Gastroesophageal sphincter (tissue), 3 donors: ENCODE measurements around the gene FHIT.

ENCODE experiments used
- EP300 ChIP-seq: sonication (generic); formaldehyde crosslinking; IDR thresholded peaks from one replicate; pipeline ENCODE4 v1.6.1; 2017; ENCODE audit warnings: antibody characterized with exemption, mild to moderate bottlenecking
- POLR2A ChIP-seq, 2 donors: fragments of 450-650 bp; IDR thresholded peaks; one replicate each; pipeline ENCODE4 v1.6.1; 2017; ENCODE audit warnings: antibody characterized with exemption in 2 of 2, mild to moderate bottlenecking in 2 of 2, moderate library complexity in 1 of 2
- POLR2AphosphoS5 ChIP-seq: sonication (generic); formaldehyde crosslinking; IDR thresholded peaks from one replicate; pipeline ENCODE4 v1.6.1; 2017; ENCODE audit warnings: antibody characterized with exemption
- TF ChIP-seq, protein P1 (sequence below), 4 experiments: fragments of 200-600 bp in 2 of 4; fragments of 450-650 bp in 2 of 4; sonication (generic) in 1 of 4; IDR thresholded peaks; one replicate each; pipeline ENCODE4 v1.5.1; 2017 to 2019; ENCODE audit warnings: antibody characterized with exemption in 4 of 4, mild to moderate bottlenecking in 2 of 4, moderate library complexity in 2 of 4

DNA sequence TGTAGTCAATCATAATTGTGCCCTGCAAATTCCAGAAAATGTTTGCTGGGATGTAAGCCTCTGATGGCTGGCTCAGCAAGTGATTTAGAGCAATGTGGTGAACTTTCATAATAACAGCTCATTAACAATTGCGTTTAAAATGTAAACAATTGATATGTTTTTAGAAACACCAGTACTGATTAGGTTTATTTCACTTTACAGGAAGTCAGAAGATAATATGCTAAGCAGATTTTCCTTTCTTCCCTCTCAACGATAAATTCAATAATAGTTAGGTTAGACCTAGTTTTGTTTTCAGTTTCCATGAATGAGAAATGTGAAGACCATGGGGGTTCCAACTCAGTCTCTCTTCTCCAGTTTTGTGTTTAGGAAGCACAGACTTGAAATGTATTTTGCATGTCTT, 71.0 kb downstream of the FHIT start:
- TF ChIP-seq, protein P1, sequence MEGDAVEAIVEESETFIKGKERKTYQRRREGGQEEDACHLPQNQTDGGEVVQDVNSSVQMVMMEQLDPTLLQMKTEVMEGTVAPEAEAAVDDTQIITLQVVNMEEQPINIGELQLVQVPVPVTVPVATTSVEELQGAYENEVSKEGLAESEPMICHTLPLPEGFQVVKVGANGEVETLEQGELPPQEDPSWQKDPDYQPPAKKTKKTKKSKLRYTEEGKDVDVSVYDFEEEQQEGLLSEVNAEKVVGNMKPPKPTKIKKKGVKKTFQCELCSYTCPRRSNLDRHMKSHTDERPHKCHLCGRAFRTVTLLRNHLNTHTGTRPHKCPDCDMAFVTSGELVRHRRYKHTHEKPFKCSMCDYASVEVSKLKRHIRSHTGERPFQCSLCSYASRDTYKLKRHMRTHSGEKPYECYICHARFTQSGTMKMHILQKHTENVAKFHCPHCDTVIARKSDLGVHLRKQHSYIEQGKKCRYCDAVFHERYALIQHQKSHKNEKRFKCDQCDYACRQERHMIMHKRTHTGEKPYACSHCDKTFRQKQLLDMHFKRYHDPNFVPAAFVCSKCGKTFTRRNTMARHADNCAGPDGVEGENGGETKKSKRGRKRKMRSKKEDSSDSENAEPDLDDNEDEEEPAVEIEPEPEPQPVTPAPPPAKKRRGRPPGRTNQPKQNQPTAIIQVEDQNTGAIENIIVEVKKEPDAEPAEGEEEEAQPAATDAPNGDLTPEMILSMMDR (IDR thresholded peaks at IDR 0.05) = no peak
- TF ChIP-seq POLR2A (IDR thresholded peaks at IDR 0.05) (no peak), EP300 (no peak), POLR2AphosphoS5 (no peak)
